Activated CD8-positive, alpha-beta memory T cell treated with anti-CD3 and anti-CD28 coated beads, Interleukin-2, amount 10 ng/mL, durations not matched to agents 7 days and 5 days (primary cell): ENCODE data around the gene HSF4. TPM values are rescaled to one million over a fixed set of nuclear protein-coding genes. Genes with fewer than 3 reads are reported as not detected.

Source experiments
- ATAC-seq: fragments of 150-1000 bp; cut with Tn5 transposase; one replicate; pipeline ENCODE4 v1.10.0; 2021; ENCODE audit warnings: moderate library complexity
- CTCF ChIA-PET: fragments of 350-600 bp; sonication (Branson Sonifier 250); formaldehyde crosslinking; loops from one replicate; lab custom pipeline; 2021; ENCODE audit warnings: antibody characterized with exemption; lab: Charles Lee
- DNase-seq: peaks from one replicate; pipeline ENCODE4 v3.0.0-alpha.2; 2020
- H3K27ac Mint-ChIP-seq: one replicate; pipeline ENCODE4 v1.8.0; 2021; ENCODE audit warnings: mild to moderate bottlenecking, mixed read lengths
- H3K27me3 Mint-ChIP-seq: one replicate; pipeline ENCODE4 v1.8.0; 2021; ENCODE audit warnings: mixed read lengths
- H3K36me3 Mint-ChIP-seq: one replicate; pipeline ENCODE4 v1.8.0; 2021; ENCODE audit warnings: mild to moderate bottlenecking, mixed read lengths
- H3K4me1 Mint-ChIP-seq: one replicate; pipeline ENCODE4 v1.8.0; 2021; ENCODE audit warnings: mixed read lengths
- H3K4me3 Mint-ChIP-seq: one replicate; pipeline ENCODE4 v1.8.0; 2021; ENCODE audit warnings: mild to moderate bottlenecking, moderate library complexity, mixed read lengths
- H3K9me3 Mint-ChIP-seq: one replicate; pipeline ENCODE4 v1.8.0; 2022; ENCODE audit warnings: low read depth, mixed read lengths
- total RNA-seq, 2 experiments: library from RNA; stranded (reverse); gene quantifications; one replicate each; pipeline ENCODE4 v1.2.3, GENCODE V29; 2021

The HSF4 gene
- total RNA-seq, 2 experiments from 2014 or later = 15.0 to 43.7 TPM

- H3K27ac Mint-ChIP-seq = no peak overlapping the region
- no peaks in the 10 kb centered on the region for H3K27me3 Mint-ChIP-seq
- peaks cover 58% of the 10 kb centered on the region for H3K4me1 Mint-ChIP-seq
- H3K36me3 Mint-ChIP-seq = peaks cover 12% of the 10 kb centered on the region
- CTCF ChIA-PET = interaction anchor here (0.6 to 17.0 kb wide), 73 partner anchors 7 to 281 kb away, joined by 3 to 395 read pairs (median 6); partner anchors contain the start of genes CES3, FHOD1, HSF4 and NOL3
- peak overlapping the region; percentile 68 for H3K4me3 Mint-ChIP-seq
- ATAC-seq (no peak), DNase-seq (no peak)
- no peaks in the 10 kb centered on the region for H3K9me3 Mint-ChIP-seq
Observed at GRCh38 chr16:67154578-67155294, 9.8 kb upstream of the HSF4 start.

GRCh38 chr16:67155295-67156142, 9.0 kb upstream of the HSF4 start:
- peak overlapping the region; percentile 68 for H3K4me3 Mint-ChIP-seq
- CTCF ChIA-PET = interaction anchor here (0.6 to 17.0 kb wide), 71 partner anchors 8 to 281 kb away, joined by 3 to 395 read pairs (median 6); partner anchors contain the start of genes CES3, FHOD1, HSF4 and NOL3
- no peaks in the 10 kb centered on the region for H3K27me3 Mint-ChIP-seq
- DNase-seq (peak; percentile 84), ATAC-seq (peak; percentile 42)
- H3K9me3 Mint-ChIP-seq = no peaks in the 10 kb centered on the region
- no peak overlapping the region for H3K27ac Mint-ChIP-seq
- H3K36me3 Mint-ChIP-seq = peaks cover 12% of the 10 kb centered on the region
- peaks cover 59% of the 10 kb centered on the region for H3K4me1 Mint-ChIP-seq

- peaks cover 58% of the 10 kb centered on the region for H3K4me1 Mint-ChIP-seq
- no peak for DNase-seq
- no peaks in the 10 kb centered on the region for H3K9me3 Mint-ChIP-seq
- no peak for ATAC-seq
- peak overlapping the region; percentile 33 for H3K27ac Mint-ChIP-seq
- H3K36me3 Mint-ChIP-seq = peaks cover 12% of the 10 kb centered on the region
- no peaks in the 10 kb centered on the region for H3K27me3 Mint-ChIP-seq
- CTCF ChIA-PET = interaction anchor here (1.2 to 17.0 kb wide), 27 partner anchors 12 to 209 kb away, joined by 3 to 395 read pairs (median 10); partner anchors contain the start of genes CES3 and NOL3
- H3K4me3 Mint-ChIP-seq = no peak overlapping the region
Observed at GRCh38 chr16:67156143-67156844, 8.3 kb upstream of the HSF4 start.

GRCh38 chr16:67157106-67157748, 7.3 kb upstream of the HSF4 start:
- Mint-ChIP-seq H3K27ac (peak overlapping the region; percentile 97), H3K36me3 (peaks cover 16% of the 10 kb centered on the region)
- no peak for DNase-seq

GRCh38 chr16:67157892-67158635, 6.5 kb upstream of the HSF4 start:
- no peak for ATAC-seq

More at GRCh38 chr16:67157106-67157748, 7.3 kb upstream of the HSF4 start:
- Mint-ChIP-seq H3K4me3 (no peak overlapping the region), H3K27me3 (peaks cover under 1% of the 10 kb centered on the region), H3K9me3 (no peaks in the 10 kb centered on the region), H3K4me1 (peaks cover 58% of the 10 kb centered on the region)
- CTCF ChIA-PET = interaction anchor here (1.0 to 17.0 kb wide), 14 partner anchors 11 to 213 kb away, joined by 3 to 395 read pairs (median 8); partner anchors contain the start of genes CES3, MATCAP1 and NOL3
- no peak for ATAC-seq

GRCh38 chr16:67158637-67159600, 5.6 kb upstream of the HSF4 start:
- H3K4me1 Mint-ChIP-seq = peaks cover 60% of the 10 kb centered on the region
- DNase-seq (peak; percentile 93), ATAC-seq (peak; percentile 50)
- peak overlapping the region; percentile 92 for H3K4me3 Mint-ChIP-seq
- peaks cover 9% of the 10 kb centered on the region for H3K36me3 Mint-ChIP-seq
- peaks cover 8% of the 10 kb centered on the region for H3K27me3 Mint-ChIP-seq
- CTCF ChIA-PET = interaction anchor here (0.9 to 17.0 kb wide), 21 partner anchors 8 to 215 kb away, joined by 3 to 395 read pairs (median 5); partner anchors contain the start of genes B3GNT9, CES3, MATCAP1 and NOL3
- peak overlapping the region; percentile 97 for H3K27ac Mint-ChIP-seq
- H3K9me3 Mint-ChIP-seq = no peaks in the 10 kb centered on the region

More at GRCh38 chr16:67157892-67158635, 6.5 kb upstream of the HSF4 start:
- Mint-ChIP-seq H3K4me3 (peak overlapping the region; percentile 92), H3K4me1 (peaks cover 60% of the 10 kb centered on the region), H3K36me3 (peaks cover 13% of the 10 kb centered on the region), H3K27me3 (peaks cover 4% of the 10 kb centered on the region), H3K9me3 (no peaks in the 10 kb centered on the region), H3K27ac (peak overlapping the region; percentile 97)
- no peak for DNase-seq
- CTCF ChIA-PET = interaction anchor here (1.0 to 17.0 kb wide), 20 partner anchors 7 to 214 kb away, joined by 3 to 395 read pairs (median 8); partner anchors contain the start of genes B3GNT9, CES3, MATCAP1 and NOL3

GRCh38 chr16:67161595-67162058, 2.9 kb upstream of the HSF4 start:
- Mint-ChIP-seq H3K27me3 (peaks cover 26% of the 10 kb centered on the region), H3K4me3 (no peak overlapping the region)

GRCh38 chr16:67162506-67163163, 1.9 kb upstream of the HSF4 start:
- H3K4me3 Mint-ChIP-seq = no peak overlapping the region
- H3K9me3 Mint-ChIP-seq = no peaks in the 10 kb centered on the region
- DNase-seq (no peak), ATAC-seq (no peak)
- H3K27ac Mint-ChIP-seq = no peak overlapping the region
- peaks cover 7% of the 10 kb centered on the region for H3K36me3 Mint-ChIP-seq
- peaks cover 53% of the 10 kb centered on the region for H3K4me1 Mint-ChIP-seq
- peaks cover 34% of the 10 kb centered on the region for H3K27me3 Mint-ChIP-seq
- CTCF ChIA-PET = interaction anchor here (0.9 to 17.0 kb wide), 14 partner anchors 7 to 219 kb away, joined by 3 to 395 read pairs (median 4); partner anchors contain the start of genes CES3, FHOD1, MATCAP1 and NOL3

More at GRCh38 chr16:67161595-67162058, 2.9 kb upstream of the HSF4 start:
- CTCF ChIA-PET = interaction anchor here (1.2 to 17.0 kb wide), 12 partner anchors 8 to 386 kb away, joined by 3 to 395 read pairs (median 6); partner anchors contain the start of genes FHOD1, MATCAP1, NOL3 and RRAD
- peaks cover 60% of the 10 kb centered on the region for H3K4me1 Mint-ChIP-seq
- no peaks in the 10 kb centered on the region for H3K9me3 Mint-ChIP-seq
- peaks cover 8% of the 10 kb centered on the region for H3K36me3 Mint-ChIP-seq
- DNase-seq (no peak), ATAC-seq (no peak)
- no peak overlapping the region for H3K27ac Mint-ChIP-seq

GRCh38 chr16:67163164-67163998, 1.2 kb upstream of the HSF4 start:
- Mint-ChIP-seq H3K36me3 (peaks cover 7% of the 10 kb centered on the region), H3K27me3 (peaks cover 42% of the 10 kb centered on the region), H3K4me3 (peak overlapping the region; percentile 49), H3K9me3 (no peaks in the 10 kb centered on the region), H3K27ac (no peak overlapping the region), H3K4me1 (peaks cover 47% of the 10 kb centered on the region)
- ATAC-seq (no peak), DNase-seq (peak; percentile 65)
- CTCF ChIA-PET = interaction anchor here (0.9 to 17.0 kb wide), 12 partner anchors 8 to 220 kb away, joined by 3 to 395 read pairs (median 4); partner anchors contain the start of genes CES3 and MATCAP1
